Spleen (tissue), 11 donors: Measurements from ENCODE around the gene IFITM10. TPM values are rescaled to one million over a fixed set of nuclear protein-coding genes. Genes with fewer than 3 reads are reported as not detected.

Source experiments
- DNase-seq: peaks from one replicate; pipeline ENCODE4 v3.0.0-alpha.2; 2020
- H3K27ac ChIP-seq, 8 donors: fragments of 200-600 bp; sonication (generic) in 7 of 8; 1 replicate in 4 of 8; 2 replicates in 4 of 8; pipeline versions ENCODE4 v1.5.0 to v1.8.0; 2016 to 2021; ENCODE audit warnings: inconsistent platforms in 4 of 8, mild to moderate bottlenecking in 4 of 8, moderate library complexity in 1 of 8
- H3K27me3 ChIP-seq, 7 donors: fragments of 200-600 bp; sonication (generic) in 6 of 7; replicated peaks in 1 of 7; 1 replicate in 4 of 7; 2 replicates in 3 of 7; pipeline versions ENCODE4 v1.5.0 to v1.8.0; 2016 to 2021; ENCODE audit warnings: inconsistent platforms in 3 of 7, mild to moderate bottlenecking in 1 of 7
- H3K36me3 ChIP-seq, 6 donors: fragments of 200-600 bp; sonication (generic) in 5 of 6; 1 replicate in 4 of 6; 2 replicates in 2 of 6; pipeline versions ENCODE4 v1.5.0 to v1.8.0; 2016 to 2021; ENCODE audit warnings: inconsistent platforms in 2 of 6
- H3K4me1 ChIP-seq, 6 donors: fragments of 200-600 bp; sonication (generic) in 5 of 6; 1 replicate in 3 of 6; 2 replicates in 3 of 6; pipeline versions ENCODE4 v1.5.0 to v1.8.0; 2016 to 2021; ENCODE audit warnings: inconsistent platforms in 3 of 6
- H3K4me3 ChIP-seq, 8 donors: fragments of 200-600 bp; sonication (generic) in 7 of 8; 1 replicate in 4 of 8; 2 replicates in 4 of 8; pipeline versions ENCODE4 v1.5.0 to v1.8.0; 2016 to 2021; ENCODE audit warnings: inconsistent platforms in 4 of 8, mild to moderate bottlenecking in 4 of 8, moderate library complexity in 2 of 8
- H3K9me3 ChIP-seq, 8 donors: fragments of 200-600 bp; sonication (generic) in 7 of 8; 1 replicate in 4 of 8; 2 replicates in 4 of 8; pipeline versions ENCODE4 v1.5.0 to v1.8.0; 2016 to 2021; ENCODE audit warnings: inconsistent platforms in 4 of 8
- CTCF ChIP-seq, 11 experiments: fragments of 200-600 bp in 7 of 11; fragments of 450-650 bp in 4 of 11; sonication (generic) in 4 of 11; IDR thresholded peaks in 8 of 11; conservative IDR thresholded peaks in 3 of 11; 1 replicate in 7 of 11; 2 replicates in 4 of 11; pipeline versions ENCODE4 v1.4.0 to v1.8.0; 2016 to 2021; ENCODE audit warnings: antibody characterized with exemption in 11 of 11, inconsistent platforms in 4 of 11, mild to moderate bottlenecking in 1 of 11
- POLR2A ChIP-seq, 3 donors: fragments of 450-650 bp; IDR thresholded peaks; one replicate each; pipeline ENCODE4 v1.5.1; 2017; ENCODE audit warnings: antibody characterized with exemption in 3 of 3, mild to moderate bottlenecking in 1 of 3
- POLR2AphosphoS5 ChIP-seq, 3 donors: sonication (generic); formaldehyde crosslinking; IDR thresholded peaks; one replicate each; pipeline ENCODE4 v1.5.1; 2017; ENCODE audit warnings: antibody characterized with exemption in 3 of 3
- whole genome bisulfite sequencing, 5 donors: extraction: QIAGEN DNeasy Blood & Tissue Kit in 3 of 5; methylation state at CpG; one replicate each; pipeline versions ENCODE4 v1.1.5 to v1.1.7; 2013 to 2018; 5-methylcytosine and 5-hydroxymethylcytosine counted together
- intact Hi-C: fragments of 100-400 bp; cut with DNase I; formaldehyde crosslinking; loops from one replicate; pipeline ENCODE4 v1.15.0; 2023; ENCODE audit warnings: low total_unique reads
- polyA plus RNA-seq, 3 donors: library from polyadenylated mRNA; stranded (reverse); fragments of 200-250 nt; gene quantifications; one replicate each; pipeline ENCODE4 v1.2.1, GENCODE V29; 2013
- total RNA-seq, 7 donors: library from RNA; depleted of rRNA in 3 of 7; stranded (reverse); fragments of >200 nt in 3 of 7; fragmentation: NEBNext Ultra II Directional in 4 of 7; extraction: Animal tissue kit (Norgen Biotek cat#: 25700) in 4 of 7; gene quantifications; one replicate each; pipeline versions ENCODE4 v1.1.0 to v1.2.1, GENCODE V29; 2016 to 2021
- donor health status: healthy with polysubstance abuse.
- donor health status: DM: no; HTN: no; CAD: no; lungs with moderate emphysema.
- donor health status: DM: no; HTN: no; CAD: no.
- donor health status: Bipolar disorder and iron deficiency.
- donor health status: healthy.
- donor health status: DM: no; HTN: no; CAD: no.
- donor health status: DM: yes; HTN: yes; CAD: no.

Gene IFITM10
- total and polyA plus RNA-seq, 10 donors, result 0.80 to 41.6 (median 7.3) TPM

- Histone ChIP-seq H3K27me3 (peaks cover 0 to 8% (median 0%) of the 10 kb centered on the region in 7 donors), H3K4me3 (no peak overlapping the region), H3K9me3 (no peaks in the 10 kb centered on the region), H3K4me1 (peaks cover 0 to 63% (median 25%) of the 10 kb centered on the region in 6 donors), H3K27ac (peak overlapping the region in 3 of 8 donors; percentile 89 to 91 (median 90)), H3K36me3 (no peaks in the 10 kb centered on the region)
- TF ChIP-seq POLR2A (IDR thresholded peaks at IDR 0.05), result no peak
- no peak for TF ChIP-seq CTCF (IDR thresholded peaks at IDR 0.05 in 8 of 11, conservative IDR thresholded peaks at IDR 0.05 in 3 of 11)
- no peak for TF ChIP-seq POLR2AphosphoS5 (IDR thresholded peaks at IDR 0.05)
- peak; percentile 69 for DNase-seq
- 89 to 97% (median 93%) methylated on average over 11 of the region's 11 CpGs for whole genome bisulfite sequencing, 5 donors
- intact Hi-C loops, result no loop called here
Observed at GRCh38 chr11:1773994-1774550, 23.7 kb upstream of the IFITM10 start.

DNA sequence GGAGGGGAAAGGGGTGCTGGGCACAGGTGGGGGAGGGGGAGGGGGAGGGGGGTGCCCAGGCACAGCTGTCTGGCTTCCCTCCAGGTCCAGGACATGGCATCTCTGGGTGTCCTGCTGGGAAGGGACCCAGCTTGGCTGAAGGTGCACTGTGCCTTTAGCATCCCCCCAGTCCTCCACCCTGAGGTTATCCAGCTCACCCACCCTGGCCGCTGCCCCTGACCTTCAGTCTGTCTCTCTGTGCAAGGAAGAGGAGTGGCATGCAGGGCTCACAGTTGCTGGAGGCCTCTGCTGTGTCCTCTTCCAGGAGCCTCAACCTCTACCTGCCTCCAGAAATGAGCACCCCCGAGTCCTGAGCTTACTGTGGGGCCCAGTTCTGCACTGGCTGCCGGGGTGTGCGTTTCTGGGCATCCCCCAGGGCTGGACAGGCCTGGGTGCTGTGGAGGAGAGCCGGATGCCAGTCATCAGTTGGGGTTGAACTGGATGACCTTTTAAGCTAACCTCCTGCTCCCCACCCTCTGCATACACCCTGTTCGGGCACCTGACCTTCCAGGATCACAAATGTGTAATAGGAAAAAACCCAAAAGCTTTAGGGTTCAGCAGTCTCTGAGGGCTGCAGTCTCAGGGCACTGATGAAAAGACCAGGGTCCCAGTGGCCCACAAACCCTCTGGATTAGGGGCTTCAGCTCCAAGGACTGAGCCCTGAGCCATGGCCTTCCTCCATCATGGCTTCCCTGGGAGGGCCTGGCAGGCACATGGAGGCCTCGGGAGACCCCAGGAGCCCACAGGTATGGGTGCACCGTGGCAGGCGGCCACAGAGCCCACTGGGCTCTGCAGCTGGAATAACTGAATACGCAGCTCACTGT is 23.0 kb upstream of the IFITM10 start:
- Histone ChIP-seq H3K9me3 (no peaks in the 10 kb centered on the region), H3K36me3 (no peaks in the 10 kb centered on the region), H3K4me1 (peaks cover 0 to 56% (median 23%) of the 10 kb centered on the region in 6 donors), H3K27me3 (peaks cover 0 to 8% (median 0%) of the 10 kb centered on the region in 7 donors), H3K4me3 (peak overlapping the region in 1 of 8 donors; percentile 44), H3K27ac (peak overlapping the region in 5 of 8 donors; percentile 81 to 91 (median 89))
- intact Hi-C loops, result no loop called here
- DNase-seq, result peak; percentile 76
- no peak for TF ChIP-seq POLR2AphosphoS5 (IDR thresholded peaks at IDR 0.05)
- TF ChIP-seq CTCF (IDR thresholded peaks at IDR 0.05 in 8 of 11, conservative IDR thresholded peaks at IDR 0.05 in 3 of 11), result no peak
- TF ChIP-seq POLR2A (IDR thresholded peaks at IDR 0.05), result no peak
- 81 to 89% (median 85%) methylated on average over 6 to 10 of the region's 10 CpGs for WGBS, 5 donors

GRCh38 chr11:1772270-1773130 is 22.1 kb upstream of the IFITM10 start:
- Histone ChIP-seq H3K4me3 (peak overlapping the region in 1 of 8 donors; percentile 44), H3K27ac (peak overlapping the region in 7 of 8 donors; percentile 75 to 91 (median 86)), H3K9me3 (no peaks in the 10 kb centered on the region), H3K4me1 (peaks cover 0 to 49% (median 22%) of the 10 kb centered on the region in 6 donors), H3K36me3 (no peaks in the 10 kb centered on the region), H3K27me3 (peaks cover 0 to 8% (median 0%) of the 10 kb centered on the region in 7 donors)
- peak; percentile 90 for DNase-seq
- no peak for TF ChIP-seq POLR2A (IDR thresholded peaks at IDR 0.05)
- TF ChIP-seq POLR2AphosphoS5 (IDR thresholded peaks at IDR 0.05), result peak in 2 of 3 donors; percentile 12 to 29
- no peak for TF ChIP-seq CTCF (IDR thresholded peaks at IDR 0.05 in 8 of 11, conservative IDR thresholded peaks at IDR 0.05 in 3 of 11)
- WGBS, 5 donors, result 7 to 18% (median 12%) methylated on average over 11 to 15 of the region's 15 CpGs
- intact Hi-C loops, result no loop called here
